Type B pancreatic cell (in vitro differentiated cells): Measurements from ENCODE around the gene HMGN2. TPM values are rescaled to one million over a fixed set of nuclear protein-coding genes. Genes with fewer than 3 reads are reported as not detected.

Experiments
- DNase-seq: peaks from one replicate; pipeline ENCODE4 v3.0.0; 2021; ENCODE audit warnings: mixed read lengths; ENCODE audit not compliant: unreplicated experiment; ENCODE audit errors: extremely low spot score
- H3K27ac Mint-ChIP-seq: 2 replicates; pipeline ENCODE4 v1.8.0; 2021; ENCODE audit warnings: mild to moderate bottlenecking, mixed read lengths
- H3K27me3 Mint-ChIP-seq: 2 replicates; pipeline ENCODE4 v1.8.0; 2021; ENCODE audit warnings: mixed read lengths
- H3K36me3 Mint-ChIP-seq: 2 replicates; pipeline ENCODE4 v1.8.0; 2021; ENCODE audit warnings: mixed read lengths
- H3K4me1 Mint-ChIP-seq: one replicate; pipeline ENCODE4 v1.8.0; 2021; ENCODE audit warnings: mixed read lengths; ENCODE audit not compliant: unreplicated experiment
- H3K4me3 Mint-ChIP-seq: 2 replicates; pipeline ENCODE4 v1.8.0; 2021; ENCODE audit warnings: mild to moderate bottlenecking, mixed read lengths
- H3K9me3 Mint-ChIP-seq: 2 replicates; pipeline ENCODE4 v1.8.0; 2021; ENCODE audit warnings: mixed read lengths
- total RNA-seq: library from RNA; stranded (reverse); gene quantifications from 2 replicates; pipeline ENCODE4 v1.2.1, GENCODE V29; 2021; ENCODE audit warnings: low replicate concordance
- TF ChIP-seq, protein P1 (sequence below): fragments of 200-600 bp; sonication (generic); conservative IDR thresholded peaks from 2 replicates; pipeline ENCODE4 v1.5.0; 2021; ENCODE audit warnings: antibody characterized with exemption, mild to moderate bottlenecking

The HMGN2 gene
- total RNA-seq, 1 donor from 2014 or later = 559 TPM

DNA sequence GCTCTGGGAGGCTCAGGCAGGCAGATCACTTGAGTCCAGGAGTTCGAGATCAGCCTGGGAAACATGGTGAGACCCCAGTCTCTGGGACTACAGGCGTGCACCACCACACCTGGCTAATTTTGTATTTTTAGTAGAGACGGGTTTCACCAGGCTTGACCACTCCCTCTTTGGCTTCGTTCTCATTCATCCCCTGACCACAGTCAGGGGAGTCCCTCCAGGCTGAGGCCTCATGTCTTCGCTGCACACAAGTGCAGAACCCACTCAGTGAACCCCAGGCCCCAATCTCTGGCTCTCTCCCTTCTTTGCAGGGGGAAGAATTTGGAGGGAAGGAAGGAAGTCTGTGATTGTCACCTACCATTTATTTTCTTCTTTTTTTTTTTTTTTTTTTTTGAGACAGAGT, 48.1 kb downstream of the HMGN2 start:
- Mint-ChIP-seq H3K36me3 (no peaks in the 10 kb centered on the region), H3K4me1 (no peaks in the 10 kb centered on the region), H3K27me3 (peaks cover 16% of the 10 kb centered on the region), H3K27ac (no peak overlapping the region), H3K4me3 (no peak overlapping the region), H3K9me3 (no peaks in the 10 kb centered on the region)
- TF ChIP-seq, protein P1, sequence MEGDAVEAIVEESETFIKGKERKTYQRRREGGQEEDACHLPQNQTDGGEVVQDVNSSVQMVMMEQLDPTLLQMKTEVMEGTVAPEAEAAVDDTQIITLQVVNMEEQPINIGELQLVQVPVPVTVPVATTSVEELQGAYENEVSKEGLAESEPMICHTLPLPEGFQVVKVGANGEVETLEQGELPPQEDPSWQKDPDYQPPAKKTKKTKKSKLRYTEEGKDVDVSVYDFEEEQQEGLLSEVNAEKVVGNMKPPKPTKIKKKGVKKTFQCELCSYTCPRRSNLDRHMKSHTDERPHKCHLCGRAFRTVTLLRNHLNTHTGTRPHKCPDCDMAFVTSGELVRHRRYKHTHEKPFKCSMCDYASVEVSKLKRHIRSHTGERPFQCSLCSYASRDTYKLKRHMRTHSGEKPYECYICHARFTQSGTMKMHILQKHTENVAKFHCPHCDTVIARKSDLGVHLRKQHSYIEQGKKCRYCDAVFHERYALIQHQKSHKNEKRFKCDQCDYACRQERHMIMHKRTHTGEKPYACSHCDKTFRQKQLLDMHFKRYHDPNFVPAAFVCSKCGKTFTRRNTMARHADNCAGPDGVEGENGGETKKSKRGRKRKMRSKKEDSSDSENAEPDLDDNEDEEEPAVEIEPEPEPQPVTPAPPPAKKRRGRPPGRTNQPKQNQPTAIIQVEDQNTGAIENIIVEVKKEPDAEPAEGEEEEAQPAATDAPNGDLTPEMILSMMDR = no peak
- no peak for DNase-seq

DNA sequence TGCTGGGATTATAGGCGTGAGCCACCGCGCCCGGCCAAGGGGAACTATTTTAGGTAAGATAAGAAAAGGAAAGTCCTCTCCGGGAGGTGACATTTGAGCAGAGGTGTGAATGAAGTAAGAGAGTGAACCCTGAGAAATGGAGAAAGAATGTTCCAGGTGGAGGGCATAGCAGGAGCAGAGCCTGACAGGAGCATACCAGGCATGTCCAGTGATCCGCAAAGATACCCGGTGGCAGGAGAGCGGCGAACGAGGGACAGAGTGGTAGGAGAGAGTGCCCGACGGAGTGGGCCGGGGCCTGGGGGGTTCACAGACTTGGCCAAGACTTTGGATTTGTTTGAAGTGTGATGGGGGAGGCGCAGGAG, 49.4 kb downstream of the HMGN2 start:
- no peaks in the 10 kb centered on the region for H3K4me1 Mint-ChIP-seq
- H3K36me3 Mint-ChIP-seq = no peaks in the 10 kb centered on the region
- TF ChIP-seq, protein P1 = no peak
- H3K9me3 Mint-ChIP-seq = no peaks in the 10 kb centered on the region
- no peak for DNase-seq
- H3K27me3 Mint-ChIP-seq = peaks cover 16% of the 10 kb centered on the region
- H3K27ac Mint-ChIP-seq = no peak overlapping the region
- H3K4me3 Mint-ChIP-seq = no peak overlapping the region

DNA sequence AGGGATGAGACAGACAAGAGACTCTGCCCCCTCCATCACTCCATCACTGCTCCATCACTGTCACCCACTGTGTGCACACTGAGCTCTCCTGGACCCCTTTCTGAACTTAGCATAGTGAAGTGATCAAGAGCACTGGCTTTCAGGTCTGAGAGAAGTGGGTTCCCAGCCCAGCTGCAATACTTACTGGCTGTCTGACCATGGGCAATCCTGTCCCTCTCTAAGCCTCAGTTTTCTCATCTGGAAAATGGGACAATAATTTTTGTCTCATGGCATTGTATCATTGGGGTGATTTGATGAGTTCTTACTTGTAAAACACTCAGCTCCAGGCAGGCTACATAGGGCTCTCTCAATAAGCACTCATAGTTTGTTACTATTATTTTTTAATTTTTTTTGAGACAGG, 49.8 kb downstream of the HMGN2 start:
- TF ChIP-seq, protein P1 = no peak
- Mint-ChIP-seq H3K9me3 (no peaks in the 10 kb centered on the region), H3K4me3 (no peak overlapping the region), H3K27ac (no peak overlapping the region), H3K4me1 (no peaks in the 10 kb centered on the region), H3K36me3 (no peaks in the 10 kb centered on the region), H3K27me3 (peaks cover 16% of the 10 kb centered on the region)
- no peak for DNase-seq

DNA sequence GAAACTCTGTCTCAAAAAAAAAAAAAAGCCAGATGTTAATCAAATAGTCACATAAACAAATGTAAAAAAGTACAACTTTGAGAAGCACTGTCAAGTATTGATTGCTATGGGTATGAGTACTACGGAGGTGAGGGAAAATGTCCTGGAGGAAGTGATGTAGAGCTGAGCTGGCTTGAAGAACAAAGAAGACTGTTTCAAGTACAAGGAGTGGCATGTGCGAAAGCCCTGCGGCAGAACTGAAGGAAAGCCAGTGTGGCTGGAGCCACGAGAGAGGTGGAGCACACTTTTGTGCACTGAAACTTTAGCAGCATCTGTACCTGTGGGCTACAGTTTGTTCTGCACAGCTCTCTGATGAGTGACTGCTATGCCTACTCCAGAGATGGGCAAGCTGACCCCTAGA, 51.9 kb downstream of the HMGN2 start:
- Mint-ChIP-seq H3K4me3 (no peak overlapping the region), H3K4me1 (no peaks in the 10 kb centered on the region), H3K9me3 (no peaks in the 10 kb centered on the region), H3K27me3 (peaks cover 19% of the 10 kb centered on the region), H3K36me3 (no peaks in the 10 kb centered on the region), H3K27ac (peak overlapping the region; percentile 13)
- TF ChIP-seq, protein P1 = no peak
- DNase-seq = no peak

Other genes with a start within 250 kb of the HMGN2 start
- 15.9 and 26.8 TPM in 2 replicates for gene CEP85, start 238.2 kb upstream of the HMGN2 start, total RNA-seq
- 78.1 and 105 TPM in 2 replicates for gene SH3BGRL3, start 192.4 kb upstream of the HMGN2 start, total RNA-seq
- 27.1 and 50.5 TPM in 2 replicates for gene UBXN11, start 165.8 kb upstream of the HMGN2 start, total RNA-seq
- 0.75 and 0.93 TPM in 2 replicates for gene CD52, start 154.5 kb upstream of the HMGN2 start, total RNA-seq
- gene CRYBG2, start 118.3 kb upstream of the HMGN2 start, total RNA-seq = 20.0 and 67.7 TPM in 2 replicates
- gene ZNF683, start 99.7 kb upstream of the HMGN2 start, total RNA-seq = not detected in 2 replicates
- gene LIN28A, start 61.6 kb upstream of the HMGN2 start, total RNA-seq = 3.1 and 26.2 TPM in 2 replicates
- 46.5 and 68.6 TPM in 2 replicates for gene DHDDS, start 40.1 kb upstream of the HMGN2 start, total RNA-seq
- 27.7 and 31.8 TPM in 2 replicates for gene RPS6KA1, start 57.3 kb downstream of the HMGN2 start, total RNA-seq
- 106 and 121 TPM in 2 replicates for gene ARID1A, start 223.6 kb downstream of the HMGN2 start, total RNA-seq